HepG2 (cell line): ENCODE data around the gene SCGB1D2. TPM values are rescaled to one million over a fixed set of nuclear protein-coding genes. Genes with fewer than 3 reads are reported as not detected.

ENCODE experiments used
- ELF3 ChIP-seq: IDR thresholded peaks from 2 replicates; pipeline ENCODE4 v1.6.1; 2016; ENCODE audit warnings: missing genetic modification reagents, missing compliant biosample characterization
- KAT7 ChIP-seq: IDR thresholded peaks from 2 replicates; pipeline ENCODE4 v1.6.1; 2018; ENCODE audit warnings: borderline replicate concordance, missing compliant biosample characterization
- MED1 ChIP-seq: sonication (generic); formaldehyde crosslinking; IDR thresholded peaks from 2 replicates; pipeline ENCODE4 v1.4.0; 2020; ENCODE audit warnings: missing genetic modification reagents
- MYC ChIP-seq: sonication (generic); formaldehyde crosslinking; IDR thresholded peaks from 2 replicates; pipeline ENCODE4 v1.9.0; 2021; ENCODE audit warnings: missing genetic modification reagents, borderline replicate concordance
- NR0B2 ChIP-seq: sonication (generic); formaldehyde crosslinking; IDR thresholded peaks from 2 replicates; pipeline ENCODE4 v1.4.0; 2020; ENCODE audit warnings: mild to moderate bottlenecking, missing genetic modification reagents
- SRF ChIP-seq: IDR thresholded peaks from 2 replicates; pipeline ENCODE4 v1.6.1; 2011; ENCODE audit warnings: mild to moderate bottlenecking, low read depth, low read length, moderate library complexity
- TEAD3 ChIP-seq: optimal IDR thresholded peaks from 2 replicates; pipeline ENCODE3; 2016; ENCODE audit warnings: borderline replicate concordance
- ZBTB39 ChIP-seq: sonication (generic); formaldehyde crosslinking; IDR thresholded peaks from 2 replicates; pipeline ENCODE4 v1.5.0; 2020; ENCODE audit warnings: missing genetic modification reagents
- ZBTB40 ChIP-seq, 2 experiments: fragments of 450-650 bp in 1 of 2; sonication (generic) in 1 of 2; formaldehyde crosslinking in 1 of 2; IDR thresholded peaks; 2 replicates each; pipeline versions ENCODE4 v1.6.1 to v1.8.0; 2016 to 2022; ENCODE audit warnings: antibody characterized with exemption in 1 of 2, mild to moderate bottlenecking in 1 of 2, missing genetic modification reagents in 1 of 2
- ZKSCAN1 ChIP-seq: fragments of 150-350 bp; IDR thresholded peaks from 2 replicates; pipeline ENCODE4 v1.6.1; 2014; ENCODE audit warnings: low read length
- ZNF232 ChIP-seq: sonication (generic); formaldehyde crosslinking; IDR thresholded peaks from 2 replicates; pipeline ENCODE4 v1.4.0; 2020; ENCODE audit warnings: missing genetic modification reagents, borderline replicate concordance
- ZNF337 ChIP-seq: sonication (generic); formaldehyde crosslinking; IDR thresholded peaks from 2 replicates; pipeline ENCODE4 v1.5.1; 2020; ENCODE audit warnings: missing genetic modification reagents, low read depth, mild to moderate bottlenecking, borderline replicate concordance
- ZNF629 ChIP-seq: sonication (generic); formaldehyde crosslinking; conservative IDR thresholded peaks from 2 replicates; pipeline ENCODE4 v1.5.0; 2020; ENCODE audit warnings: missing genetic modification reagents
- ZNF83 ChIP-seq: sonication (generic); formaldehyde crosslinking; IDR thresholded peaks from 2 replicates; pipeline ENCODE4 v1.4.0; 2020; ENCODE audit warnings: missing genetic modification reagents, mild to moderate bottlenecking, borderline replicate concordance
- polyA plus RNA-seq, 8 experiments: library from polyadenylated mRNA; depleted of rRNA in 3 of 8; stranded (reverse) in 7 of 8; unstranded in 1 of 8; fragments of >200 nt; fragmentation: Illumina TruSeq in 4 of 8; extraction: Trizol in 4 of 8; gene quantifications; 2 replicates each; pipeline versions ENCODE4 v1.2.1 to v1.2.3, GENCODE V29; 2011 to 2016; ENCODE audit warnings: low read depth in 4 of 8, missing spikeins in 1 of 8, mixed read lengths in 1 of 8; ENCODE audit not compliant: insufficient read depth in 1 of 8
- total RNA-seq, 5 experiments: library from RNA; depleted of rRNA; stranded (reverse); fragments of >200 nt; fragmentation: Illumina TruSeq; extraction: Trizol; gene quantifications; 2 replicates each; pipeline ENCODE4 v1.2.3, GENCODE V29; 2016; ENCODE audit warnings: low read depth in 1 of 5
- TF ChIP-seq, protein P1 (sequence below): sonication (generic); formaldehyde crosslinking; IDR thresholded peaks from 2 replicates; pipeline ENCODE4 v1.4.0; 2020; ENCODE audit warnings: missing genetic modification reagents
- TF ChIP-seq, protein P2 (sequence below): sonication (generic); formaldehyde crosslinking; IDR thresholded peaks from 2 replicates; pipeline ENCODE4 v1.4.0; 2020; ENCODE audit warnings: missing genetic modification reagents

SCGB1D2 gene
- total and polyA plus RNA-seq, 2 of the 13 experiments (the other 11 are each of a cell fraction or from before 2014, with no cell fraction given): not detected

- no peak for TF ChIP-seq ZBTB40 (IDR thresholded peaks at IDR 0.05)
- TF ChIP-seq ZBTB40 (CRISPR knock-in tag; IDR thresholded peaks at IDR 0.05): peak; percentile 56; the same call in 1 of the 2 replicates
- TF ChIP-seq MED1: no peak
- TF ChIP-seq NR0B2 (CRISPR knock-in tag): 0 out of 2 replicates have a peak, but pooled peaks have one; percentile 57
- no peak for TF ChIP-seq KAT7
- 0 out of 2 replicates have a peak, but pooled peaks have one; percentile 29 for TF ChIP-seq ELF3
- no peak for TF ChIP-seq ZBTB39 (CRISPR knock-in tag)
- TF ChIP-seq TEAD3 (CRISPR knock-in tag): peak; percentile 30
- TF ChIP-seq MYC (CRISPR knock-in tag): peak; percentile 7; the same call in 1 of the 2 replicates
- no peak for TF ChIP-seq ZNF83 (CRISPR knock-in tag)
- TF ChIP-seq ZNF337 (CRISPR knock-in tag): no peak
- TF ChIP-seq ZKSCAN1: no peak
- TF ChIP-seq ZNF629: no peak
- TF ChIP-seq SRF: no peak
- 0 out of 2 replicates have a peak, but pooled peaks have one; percentile 75 for TF ChIP-seq ZNF232 (CRISPR knock-in tag)
- TF ChIP-seq, protein P1, sequence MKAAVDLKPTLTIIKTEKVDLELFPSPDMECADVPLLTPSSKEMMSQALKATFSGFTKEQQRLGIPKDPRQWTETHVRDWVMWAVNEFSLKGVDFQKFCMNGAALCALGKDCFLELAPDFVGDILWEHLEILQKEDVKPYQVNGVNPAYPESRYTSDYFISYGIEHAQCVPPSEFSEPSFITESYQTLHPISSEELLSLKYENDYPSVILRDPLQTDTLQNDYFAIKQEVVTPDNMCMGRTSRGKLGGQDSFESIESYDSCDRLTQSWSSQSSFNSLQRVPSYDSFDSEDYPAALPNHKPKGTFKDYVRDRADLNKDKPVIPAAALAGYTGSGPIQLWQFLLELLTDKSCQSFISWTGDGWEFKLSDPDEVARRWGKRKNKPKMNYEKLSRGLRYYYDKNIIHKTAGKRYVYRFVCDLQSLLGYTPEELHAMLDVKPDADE (CRISPR knock-in tag): no peak
- TF ChIP-seq, protein P2, sequence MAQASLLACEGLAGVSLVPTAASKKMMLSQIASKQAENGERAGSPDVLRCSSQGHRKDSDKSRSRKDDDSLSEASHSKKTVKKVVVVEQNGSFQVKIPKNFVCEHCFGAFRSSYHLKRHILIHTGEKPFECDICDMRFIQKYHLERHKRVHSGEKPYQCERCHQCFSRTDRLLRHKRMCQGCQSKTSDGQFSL: no peak
Observed at GRCh38 chr11:62245271-62245753, 3.3 kb downstream of the SCGB1D2 start (continued).
